Raji (cell line): ENCODE data around the gene XBP1.

ENCODE experiments used
- POLR2A ChIP-seq: IDR thresholded peaks from 2 replicates; pipeline ENCODE4 v1.6.1; 2011; ENCODE audit warnings: low read depth, low read length, control low read depth; ENCODE audit not compliant: insufficient read depth

The XBP1 gene

GRCh38 chr22:28773461-28773867 is 26.9 kb downstream of the XBP1 start:
- no peak for TF ChIP-seq POLR2A

GRCh38 chr22:28772633-28773460 is 27.5 kb downstream of the XBP1 start, which contains the start of gene CCDC117:
CCDC117 (plus strand) TSS chr22:28772695; CDS start chr22:28772850, 155 bp downstream.
- TF ChIP-seq POLR2A: peak; percentile 84

DNA sequence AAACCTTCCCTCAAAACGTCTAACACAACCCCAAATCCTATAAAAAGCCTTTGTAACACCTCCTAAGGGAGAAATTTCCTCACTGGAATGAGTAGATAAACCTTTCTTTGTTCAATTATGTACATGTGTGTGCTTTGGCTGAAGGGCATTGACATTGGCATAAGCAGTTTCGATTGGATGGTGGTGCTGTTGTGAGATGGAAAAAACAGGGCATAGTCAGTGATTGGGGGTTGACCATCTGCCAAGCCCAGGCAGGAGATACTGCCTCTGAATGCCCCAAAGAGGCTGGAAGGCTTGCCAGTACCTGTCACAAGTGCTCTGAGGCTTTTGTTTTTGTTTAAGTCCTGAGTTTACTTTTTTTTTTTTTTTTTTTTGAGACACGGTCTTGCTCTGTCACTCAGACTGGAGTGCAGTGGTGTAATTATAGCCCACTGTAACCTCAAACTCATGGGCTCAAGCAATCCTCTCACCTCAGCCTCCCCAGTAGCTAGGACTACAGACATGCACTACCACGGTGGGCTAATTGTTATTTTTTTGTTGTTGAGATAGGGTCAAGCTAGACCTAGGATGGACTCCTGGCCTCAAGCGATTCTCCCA is 29.1 kb downstream of the XBP1 start:
- TF ChIP-seq POLR2A: no peak

DNA sequence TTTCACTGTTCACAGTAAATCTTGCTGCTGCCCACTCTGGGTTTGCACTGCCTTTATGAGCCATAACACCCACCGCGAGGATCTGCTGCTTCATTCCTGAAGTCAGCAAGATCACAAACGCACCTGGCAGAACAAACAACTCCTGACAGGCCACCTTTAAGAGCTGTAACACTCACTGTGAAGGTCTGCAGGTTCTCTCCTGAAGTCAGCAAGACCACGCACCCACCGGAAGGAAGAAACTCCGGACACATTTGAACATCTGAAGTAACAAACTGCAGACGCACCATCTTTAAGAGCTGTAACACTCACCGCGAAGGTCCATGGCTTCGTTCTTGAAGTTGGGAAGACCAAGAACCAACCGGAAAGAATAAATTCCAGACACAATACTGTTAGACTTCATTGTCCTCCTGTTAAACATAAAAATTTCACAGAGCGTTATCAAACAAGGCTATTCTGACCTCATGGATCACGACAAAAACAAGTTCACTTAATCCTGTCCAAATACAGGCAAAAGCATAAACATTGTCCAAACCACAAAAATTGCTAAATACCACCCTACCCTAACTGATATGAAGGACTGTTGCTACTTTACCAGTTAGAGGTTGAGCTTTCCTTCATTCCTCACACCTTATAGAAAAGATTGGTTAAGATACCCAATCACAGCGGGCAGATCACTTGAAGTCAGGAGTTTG is 30.8 kb downstream of the XBP1 start:
- no peak for TF ChIP-seq POLR2A

DNA sequence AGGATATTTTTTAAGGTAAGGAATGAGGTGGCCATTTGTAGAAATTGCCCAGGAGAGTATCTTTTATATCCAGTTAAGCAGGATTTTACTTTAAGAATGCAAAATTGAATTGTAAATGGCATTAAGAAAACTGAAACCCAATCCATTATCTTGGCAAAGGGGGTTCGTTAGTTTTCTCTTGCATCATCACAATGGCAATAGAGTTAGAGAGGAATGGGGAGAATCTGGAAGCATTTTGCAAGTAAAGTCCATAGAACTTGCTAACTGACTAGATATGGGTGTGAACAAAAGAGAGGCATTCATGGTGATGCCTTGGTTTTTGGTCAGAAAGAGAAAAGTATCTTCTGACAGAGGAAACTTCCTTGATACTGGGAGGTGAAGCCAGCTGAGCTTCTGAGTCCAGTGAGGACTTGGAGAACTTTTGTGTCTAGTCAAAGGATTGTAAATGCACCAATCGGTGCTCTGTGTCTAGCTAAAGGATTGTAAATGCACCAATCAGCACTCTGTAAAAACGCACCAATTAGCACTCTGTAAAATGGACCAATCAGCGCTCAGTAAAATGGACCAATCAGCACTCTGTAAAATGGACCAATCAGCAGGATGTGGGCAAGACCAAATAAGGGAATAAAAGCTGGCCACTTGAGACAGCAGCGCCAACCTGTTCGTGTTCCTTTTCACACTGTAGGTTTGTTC is 31.5 kb downstream of the XBP1 start:
- TF ChIP-seq POLR2A: no peak

DNA sequence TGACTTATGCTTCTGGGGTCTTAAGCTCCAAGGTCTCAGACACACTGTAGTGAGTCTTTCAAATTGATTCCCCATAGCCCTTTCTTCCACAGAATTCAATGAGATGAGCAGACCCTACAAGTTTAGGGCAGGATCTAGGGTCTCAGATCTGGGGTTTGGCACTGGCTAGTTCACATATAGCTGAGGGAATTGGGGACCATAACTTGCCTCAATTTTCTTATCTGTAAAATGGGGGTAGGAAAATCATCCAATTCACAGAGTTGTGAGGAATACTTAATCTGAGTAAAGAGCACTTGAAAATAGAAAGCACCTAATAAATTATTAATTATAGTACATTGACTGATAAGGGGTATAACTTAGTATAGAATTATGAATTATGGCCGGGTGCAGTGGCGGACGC is 33.7 kb downstream of the XBP1 start:
- TF ChIP-seq POLR2A: no peak

DNA sequence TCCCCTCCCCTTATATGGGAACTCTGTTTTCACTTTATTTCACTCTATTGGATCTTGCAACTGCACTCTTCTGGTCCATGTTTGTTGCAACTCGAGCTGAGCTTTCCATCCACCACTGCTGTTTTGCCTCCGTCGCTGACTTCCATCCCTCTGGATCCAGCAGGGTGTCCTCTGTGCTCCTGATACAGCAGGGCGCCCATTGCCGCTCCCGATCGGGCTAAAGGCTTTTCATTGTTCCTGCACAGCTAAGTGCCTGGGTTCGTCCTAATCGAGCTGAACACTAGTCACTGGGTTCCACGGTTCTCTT is 39.0 kb downstream of the XBP1 start:
- no peak for TF ChIP-seq POLR2A

GRCh38 chr22:28759861-28760560 is 40.4 kb downstream of the XBP1 start:
- no peak for TF ChIP-seq POLR2A

DNA sequence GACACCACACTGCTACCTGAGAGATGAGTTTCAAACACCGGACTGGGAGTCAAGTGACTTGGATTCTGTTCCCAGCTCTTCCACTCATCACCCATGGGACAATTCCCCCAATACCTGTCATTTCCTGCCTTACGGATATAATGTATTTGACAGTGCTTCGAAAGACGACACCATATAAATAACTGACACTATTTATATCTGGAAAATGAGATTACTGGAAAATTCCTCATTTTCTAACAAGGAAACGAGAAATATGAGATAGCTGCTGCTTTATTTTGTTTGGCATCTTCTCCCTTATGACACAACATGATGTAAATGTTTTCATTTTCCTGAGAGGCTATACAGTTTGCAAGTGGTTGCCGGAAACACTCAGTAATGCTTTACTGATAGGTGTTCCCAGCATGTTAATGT is 49.9 kb downstream of the XBP1 start:
- TF ChIP-seq POLR2A: no peak
